Osteoblast (primary cell): ENCODE results near the gene CLEC6A. TPM values are rescaled to one million over a fixed set of nuclear protein-coding genes. Genes with fewer than 3 reads are reported as not detected.

Experiments
- DNase-seq: peaks from one replicate; pipeline ENCODE4 v3.0.0; 2011; ENCODE audit warnings: low spot score, mixed read lengths; ENCODE audit not compliant: insufficient read length; ENCODE audit errors: missing footprints
- H2AFZ ChIP-seq: 2 replicates; pipeline ENCODE4 v1.6.0; 2011; ENCODE audit warnings: mild to moderate bottlenecking, low read length
- H3K27ac ChIP-seq: 2 replicates; pipeline ENCODE4 v1.5.1; 2011; ENCODE audit warnings: mild to moderate bottlenecking, low read depth, low read length, moderate library complexity
- H3K27me3 ChIP-seq: 2 replicates; pipeline ENCODE4 v1.6.0; 2012; ENCODE audit warnings: mild to moderate bottlenecking, control low read depth, inconsistent platforms, low read length, moderate library complexity; ENCODE audit not compliant: insufficient read depth
- H3K36me3 ChIP-seq: 2 replicates; pipeline ENCODE4 v1.5.1; 2011; ENCODE audit warnings: mild to moderate bottlenecking, low read length, control low read depth, moderate library complexity; ENCODE audit not compliant: insufficient read depth
- H3K4me1 ChIP-seq: 2 replicates; pipeline ENCODE4 v1.5.1; 2011; ENCODE audit warnings: mild to moderate bottlenecking, low read length, control low read depth, moderate library complexity; ENCODE audit not compliant: insufficient read depth
- H3K4me2 ChIP-seq: 2 replicates; pipeline ENCODE4 v1.6.0; 2011; ENCODE audit warnings: mild to moderate bottlenecking, low read length; ENCODE audit not compliant: insufficient read depth
- H3K4me3 ChIP-seq: fragments of 200-600 bp; sonication (generic); 3 replicates; pipeline ENCODE4 v1.5.1; 2012; ENCODE audit warnings: mild to moderate bottlenecking, low read length, inconsistent platforms; ENCODE audit not compliant: insufficient read depth
- H3K79me2 ChIP-seq: 2 replicates; pipeline ENCODE4 v1.6.0; 2012; ENCODE audit warnings: mild to moderate bottlenecking, low read length, control low read depth, inconsistent platforms; ENCODE audit not compliant: insufficient read depth
- H3K9me3 ChIP-seq: 2 replicates; pipeline ENCODE4 v1.5.1; 2011; ENCODE audit warnings: low read depth, low read length, control low read depth
- H4K20me1 ChIP-seq: 2 replicates; pipeline ENCODE4 v1.6.0; 2012; ENCODE audit warnings: mild to moderate bottlenecking, low read length, control low read depth; ENCODE audit not compliant: insufficient read depth
- small RNA-seq: library from RNA; depleted of rRNA; stranded (forward); fragments of <200 nt; gene quantifications from one replicate; pipeline ENCODE3, GENCODE V24; 2012
- total RNA-seq: library from RNA; depleted of rRNA; stranded (reverse); fragments of >200 nt; gene quantifications from 2 replicates; pipeline ENCODE4 v1.2.3, GENCODE V29; 2012
- TF ChIP-seq, protein P1 (sequence below): IDR thresholded peaks from 2 replicates; pipeline ENCODE4 v1.5.1; 2011; ENCODE audit warnings: mild to moderate bottlenecking, low read depth, low read length, moderate library complexity; ENCODE audit errors: extremely low read depth

CLEC6A gene
- total RNA-seq, 1 donor = not detected

DNA sequence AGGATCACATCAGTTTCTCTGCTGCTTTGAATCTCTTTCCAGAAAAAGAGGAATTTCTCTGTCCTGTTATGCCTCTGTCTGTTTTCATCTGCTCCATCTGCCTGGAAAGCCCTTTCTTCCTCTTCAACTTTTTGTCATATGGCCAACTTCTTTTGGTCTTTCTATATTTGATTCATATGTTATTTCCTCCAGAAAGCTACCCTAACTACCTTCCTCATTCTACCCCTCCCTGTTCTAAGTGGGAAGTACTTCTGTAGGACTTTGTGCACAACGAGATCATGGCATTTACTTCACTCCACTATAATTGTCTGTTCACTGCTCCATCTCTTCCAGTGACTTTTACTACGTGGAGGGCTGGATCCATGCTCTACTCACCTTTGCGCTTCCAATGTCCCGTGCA, 63.4 kb downstream of the CLEC6A start:
- H3K4me2 ChIP-seq = no peak overlapping the region
- no peaks in the 10 kb centered on the region for H3K4me1 ChIP-seq
- no peaks in the 10 kb centered on the region for H3K9me3 ChIP-seq
- no peaks in the 10 kb centered on the region for H4K20me1 ChIP-seq
- H2AFZ ChIP-seq = no peak overlapping the region
- TF ChIP-seq, protein P1, sequence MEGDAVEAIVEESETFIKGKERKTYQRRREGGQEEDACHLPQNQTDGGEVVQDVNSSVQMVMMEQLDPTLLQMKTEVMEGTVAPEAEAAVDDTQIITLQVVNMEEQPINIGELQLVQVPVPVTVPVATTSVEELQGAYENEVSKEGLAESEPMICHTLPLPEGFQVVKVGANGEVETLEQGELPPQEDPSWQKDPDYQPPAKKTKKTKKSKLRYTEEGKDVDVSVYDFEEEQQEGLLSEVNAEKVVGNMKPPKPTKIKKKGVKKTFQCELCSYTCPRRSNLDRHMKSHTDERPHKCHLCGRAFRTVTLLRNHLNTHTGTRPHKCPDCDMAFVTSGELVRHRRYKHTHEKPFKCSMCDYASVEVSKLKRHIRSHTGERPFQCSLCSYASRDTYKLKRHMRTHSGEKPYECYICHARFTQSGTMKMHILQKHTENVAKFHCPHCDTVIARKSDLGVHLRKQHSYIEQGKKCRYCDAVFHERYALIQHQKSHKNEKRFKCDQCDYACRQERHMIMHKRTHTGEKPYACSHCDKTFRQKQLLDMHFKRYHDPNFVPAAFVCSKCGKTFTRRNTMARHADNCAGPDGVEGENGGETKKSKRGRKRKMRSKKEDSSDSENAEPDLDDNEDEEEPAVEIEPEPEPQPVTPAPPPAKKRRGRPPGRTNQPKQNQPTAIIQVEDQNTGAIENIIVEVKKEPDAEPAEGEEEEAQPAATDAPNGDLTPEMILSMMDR = no peak
- H3K36me3 ChIP-seq = no peaks in the 10 kb centered on the region
- H3K79me2 ChIP-seq = no peaks in the 10 kb centered on the region
- DNase-seq = no peak
- no peak overlapping the region for H3K27ac ChIP-seq
- H3K27me3 ChIP-seq = no peaks in the 10 kb centered on the region
- H3K4me3 ChIP-seq = no peak overlapping the region

DNA sequence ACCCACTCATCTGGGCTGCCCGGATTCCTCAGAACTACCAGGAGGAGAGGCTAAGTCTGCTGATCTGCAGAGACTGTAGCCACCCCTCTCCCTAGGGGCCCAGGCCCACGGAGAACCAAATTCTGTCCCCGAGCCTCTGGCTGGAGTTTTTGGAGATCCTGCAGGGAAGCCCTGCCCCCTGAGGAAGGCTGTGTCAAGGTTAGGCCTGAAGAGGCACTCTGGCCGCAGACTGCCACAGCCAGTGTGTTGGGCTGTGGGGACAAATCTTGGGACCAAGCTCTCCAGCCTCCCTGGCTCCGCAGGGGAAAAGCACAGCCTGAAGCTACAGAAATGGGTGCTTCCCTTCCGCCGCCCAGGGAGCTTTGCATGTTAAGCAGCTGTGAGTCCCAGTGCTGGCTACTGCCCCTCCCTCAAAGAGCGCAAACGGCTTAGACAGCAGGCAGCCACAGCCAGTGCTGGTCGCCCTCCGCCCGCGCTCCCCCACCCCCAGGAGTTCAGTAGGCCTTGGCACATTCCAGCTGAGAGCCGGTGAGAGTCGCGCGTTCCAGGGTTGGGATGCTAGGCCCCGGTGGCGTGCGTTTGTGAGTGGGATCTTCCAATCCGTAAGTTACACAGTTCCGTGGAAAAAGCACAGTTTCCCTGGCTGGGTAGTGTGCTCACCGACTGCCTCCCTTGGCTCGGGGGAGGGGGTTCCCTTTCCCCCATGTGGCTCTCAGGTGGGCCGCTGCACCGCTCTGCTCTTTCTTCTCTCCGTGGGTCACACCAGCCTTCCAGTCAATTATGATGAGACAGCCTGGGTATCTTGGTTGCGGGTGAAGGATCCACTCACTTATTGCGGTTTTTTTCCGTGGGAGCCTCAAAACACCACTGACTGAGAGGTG, 71.7 kb downstream of the CLEC6A start:
- no peaks in the 10 kb centered on the region for H3K36me3 ChIP-seq
- H3K27me3 ChIP-seq = no peaks in the 10 kb centered on the region
- H3K4me2 ChIP-seq = no peak overlapping the region
- no peak overlapping the region for H3K27ac ChIP-seq
- H2AFZ ChIP-seq = no peak overlapping the region
- no peaks in the 10 kb centered on the region for H3K4me1 ChIP-seq
- no peak for DNase-seq
- TF ChIP-seq, protein P1 = no peak
- no peaks in the 10 kb centered on the region for H4K20me1 ChIP-seq
- H3K9me3 ChIP-seq = no peaks in the 10 kb centered on the region
- no peaks in the 10 kb centered on the region for H3K79me2 ChIP-seq
- H3K4me3 ChIP-seq = no peak overlapping the region

Small RNA genes within 50 kb of the gene (small RNA-seq; reads per million reads assigned to genes)
- gene RNU6-275P = not detected

Other genes with a start within 250 kb of the CLEC6A start
- not detected in 2 replicates for gene FAM90A1, start 228.3 kb upstream of the CLEC6A start, total RNA-seq
- not detected in 2 replicates for gene CLEC4D, start 57.5 kb downstream of the CLEC6A start, total RNA-seq
- gene CLEC4E, start 84.9 kb downstream of the CLEC6A start, total RNA-seq = not detected in 2 replicates
- gene AICDA, start 156.9 kb downstream of the CLEC6A start, total RNA-seq = not detected in 2 replicates
- 57.9 and 88.4 TPM in 2 replicates for gene MFAP5, start 206.9 kb downstream of the CLEC6A start, total RNA-seq
- 29.8 and 35.5 TPM in 2 replicates for gene RIMKLB, start 242.0 kb downstream of the CLEC6A start, total RNA-seq